Coronary artery (tissue), 2 donors: ENCODE data around the gene PLCH2.

ENCODE experiments used
- DNase-seq: peaks from one replicate; pipeline ENCODE4 v3.0.0-alpha.2; 2017; ENCODE audit warnings: low spot score
- H3K27ac ChIP-seq, 2 donors: fragments of 200-600 bp; sonication (generic); one replicate each; pipeline ENCODE4 v1.5.1; 2016 to 2019
- H3K4me3 ChIP-seq: fragments of 200-600 bp; sonication (generic); 2 replicates; pipeline ENCODE4 v1.5.1; 2016; ENCODE audit warnings: mild to moderate bottlenecking, moderate library complexity
- TF ChIP-seq, protein P1 (sequence below): fragments of 200-600 bp; sonication (generic); IDR thresholded peaks from one replicate; pipeline ENCODE4 v1.5.1; 2019; ENCODE audit warnings: antibody characterized with exemption

Gene PLCH2

DNA sequence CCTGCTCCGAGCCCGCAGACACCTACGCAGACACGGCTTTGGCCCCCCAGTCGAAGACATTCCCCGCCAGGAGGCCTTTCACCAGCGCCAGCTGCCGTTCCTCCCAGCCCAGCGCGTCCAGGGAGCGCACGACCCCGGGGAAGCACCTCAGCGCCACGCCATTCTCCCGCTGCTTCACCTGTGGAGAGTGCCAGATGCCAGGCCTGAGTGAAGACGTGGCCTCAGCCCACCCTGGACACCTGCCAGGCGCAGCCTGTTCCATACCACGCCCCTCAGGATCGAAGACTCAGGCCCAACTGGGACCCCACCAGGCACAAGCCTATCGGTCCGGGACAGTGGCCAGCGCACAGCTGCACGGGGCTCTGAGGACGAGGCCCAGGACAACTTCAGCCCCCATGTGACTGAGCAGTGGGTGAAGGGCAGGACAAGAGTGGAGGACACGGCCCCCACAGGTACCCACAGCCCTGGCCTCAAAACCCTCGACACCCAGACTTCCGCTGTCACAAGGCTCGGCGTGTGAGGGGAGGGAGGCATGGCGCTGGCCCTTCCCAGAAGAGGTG, 36.9 kb downstream of the PLCH2 start:
- Histone ChIP-seq H3K27ac (no peak overlapping the region), H3K4me3 (no peak overlapping the region)
- DNase-seq = no peak
- TF ChIP-seq, protein P1, sequence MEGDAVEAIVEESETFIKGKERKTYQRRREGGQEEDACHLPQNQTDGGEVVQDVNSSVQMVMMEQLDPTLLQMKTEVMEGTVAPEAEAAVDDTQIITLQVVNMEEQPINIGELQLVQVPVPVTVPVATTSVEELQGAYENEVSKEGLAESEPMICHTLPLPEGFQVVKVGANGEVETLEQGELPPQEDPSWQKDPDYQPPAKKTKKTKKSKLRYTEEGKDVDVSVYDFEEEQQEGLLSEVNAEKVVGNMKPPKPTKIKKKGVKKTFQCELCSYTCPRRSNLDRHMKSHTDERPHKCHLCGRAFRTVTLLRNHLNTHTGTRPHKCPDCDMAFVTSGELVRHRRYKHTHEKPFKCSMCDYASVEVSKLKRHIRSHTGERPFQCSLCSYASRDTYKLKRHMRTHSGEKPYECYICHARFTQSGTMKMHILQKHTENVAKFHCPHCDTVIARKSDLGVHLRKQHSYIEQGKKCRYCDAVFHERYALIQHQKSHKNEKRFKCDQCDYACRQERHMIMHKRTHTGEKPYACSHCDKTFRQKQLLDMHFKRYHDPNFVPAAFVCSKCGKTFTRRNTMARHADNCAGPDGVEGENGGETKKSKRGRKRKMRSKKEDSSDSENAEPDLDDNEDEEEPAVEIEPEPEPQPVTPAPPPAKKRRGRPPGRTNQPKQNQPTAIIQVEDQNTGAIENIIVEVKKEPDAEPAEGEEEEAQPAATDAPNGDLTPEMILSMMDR = no peak

- Histone ChIP-seq H3K4me3 (no peak overlapping the region), H3K27ac (no peak overlapping the region)
- no peak for DNase-seq
- TF ChIP-seq, protein P1 = no peak
Measured at GRCh38 chr1:2513939-2514652, 38.0 kb downstream of the PLCH2 start.

DNA sequence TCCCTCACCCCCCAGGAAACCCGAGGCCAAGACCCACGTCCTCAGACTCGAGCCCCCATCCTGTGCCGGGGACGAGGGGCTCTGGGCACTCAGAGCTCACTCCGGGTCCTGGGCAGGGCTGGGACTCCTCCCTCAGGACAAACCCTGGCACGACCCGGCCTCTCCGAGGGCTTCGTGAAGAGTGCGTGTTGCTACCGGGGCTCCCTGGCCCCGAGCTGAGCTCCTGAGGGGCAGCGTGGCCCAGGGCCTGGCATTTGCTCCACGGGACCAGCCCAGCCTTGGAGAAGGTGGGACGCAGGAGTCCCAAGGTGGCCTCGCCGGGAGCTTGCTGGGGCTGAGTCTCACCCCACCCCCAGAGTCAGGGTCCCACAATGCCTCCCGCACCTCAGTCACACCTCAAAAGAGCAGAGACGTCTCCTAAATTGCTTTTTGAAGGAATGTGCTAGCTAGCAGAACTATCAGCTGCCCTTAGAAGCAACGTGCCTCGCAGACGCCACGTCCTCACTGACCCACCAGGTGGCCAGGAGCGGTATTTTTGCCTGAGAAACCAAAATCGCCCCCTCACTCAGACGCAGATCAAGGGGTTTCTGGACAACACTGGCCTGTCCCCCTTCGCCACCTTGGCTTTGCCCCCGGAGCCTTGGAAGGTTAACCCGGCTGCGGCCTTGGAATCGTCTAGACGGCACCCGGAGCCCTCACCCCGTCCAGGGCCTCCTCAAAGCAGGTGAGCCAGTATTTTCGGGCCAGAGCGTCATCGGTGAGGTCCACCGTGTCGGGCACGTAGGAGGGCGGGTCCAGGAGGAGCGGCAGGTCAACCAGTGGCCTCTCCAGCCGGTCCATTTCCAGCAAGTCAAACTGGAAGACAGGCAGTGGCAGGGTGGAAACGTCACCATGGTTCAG, 39.0 kb downstream of the PLCH2 start:
- Histone ChIP-seq H3K27ac (no peak overlapping the region), H3K4me3 (no peak overlapping the region)
- DNase-seq = no peak
- TF ChIP-seq, protein P1 = no peak

GRCh38 chr1:2515763-2516080, 39.6 kb downstream of the PLCH2 start:
- H3K27ac ChIP-seq = no peak overlapping the region
- H3K4me3 ChIP-seq = no peak overlapping the region
- TF ChIP-seq, protein P1 = no peak
- no peak for DNase-seq

DNA sequence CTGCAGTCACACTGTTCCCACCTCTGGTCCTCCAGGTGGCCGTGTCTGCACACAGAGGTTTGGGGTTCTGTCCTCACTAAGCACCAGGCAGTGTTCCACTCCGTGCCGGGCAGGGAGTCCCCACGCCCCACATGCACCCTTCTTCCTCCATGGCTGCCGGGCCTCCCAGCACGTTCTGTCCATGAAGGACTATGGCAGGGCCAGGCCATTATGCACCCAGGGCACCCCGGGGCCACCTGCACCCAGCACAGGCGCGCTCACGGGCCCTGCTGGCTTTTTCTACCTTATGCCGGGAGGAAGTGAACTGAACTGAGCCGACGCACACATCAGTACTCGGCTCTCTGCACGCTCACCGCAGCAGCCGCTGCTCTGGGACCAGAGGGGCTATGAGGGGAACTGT, 40.0 kb downstream of the PLCH2 start:
- Histone ChIP-seq H3K27ac (no peak overlapping the region), H3K4me3 (no peak overlapping the region)
- TF ChIP-seq, protein P1 = no peak
- no peak for DNase-seq

- TF ChIP-seq, protein P1 = no peak
- no peak for DNase-seq
- no peak overlapping the region for H3K27ac ChIP-seq
- no peak overlapping the region for H3K4me3 ChIP-seq
Measured at GRCh38 chr1:2516946-2517345, 40.9 kb downstream of the PLCH2 start.
